CD14-positive monocyte (primary cell): ENCODE measurements around the gene LHFPL3. TPM values are rescaled to one million over a fixed set of nuclear protein-coding genes. Genes with fewer than 3 reads are reported as not detected.

ENCODE experiments used
- DNase-seq, 3 donors: peaks; one replicate each; pipeline ENCODE4 v3.0.0-alpha.2; 2011 to 2022
- H2AFZ ChIP-seq: 2 replicates; pipeline ENCODE4 v1.6.0; 2012; ENCODE audit warnings: mild to moderate bottlenecking, low read depth, low read length, inconsistent platforms; ENCODE audit not compliant: insufficient read depth, poor library complexity, severe bottlenecking
- H3K27ac ChIP-seq, 2 donors: 1 replicate in 1 of 2; 2 replicates in 1 of 2; pipeline ENCODE4 v1.5.1; 2012 to 2013; ENCODE audit warnings: low read length in 2 of 2, control low read depth in 1 of 2, inconsistent platforms in 1 of 2, low read depth in 1 of 2, mild to moderate bottlenecking in 1 of 2
- H3K27me3 ChIP-seq, 2 donors: one replicate each; pipeline versions ENCODE4 v1.6.0 to v1.6.1; 2011 to 2013; ENCODE audit warnings: low read length in 2 of 2; ENCODE audit not compliant: control insufficient read depth in 2 of 2, insufficient read depth in 2 of 2
- H3K36me3 ChIP-seq, 2 donors: replicated peaks in 1 of 2; 1 replicate in 1 of 2; 2 replicates in 1 of 2; pipeline versions ENCODE4 v1.5.1 to v1.6.1; 2012 to 2013; ENCODE audit warnings: low read length in 2 of 2, control low read depth in 1 of 2, inconsistent platforms in 1 of 2, mild to moderate bottlenecking in 1 of 2; ENCODE audit not compliant: insufficient read depth in 2 of 2, control insufficient read depth in 1 of 2
- H3K4me1 ChIP-seq, 2 donors: 1 replicate in 1 of 2; 2 replicates in 1 of 2; pipeline versions ENCODE4 v1.5.1 to v1.6.1; 2012 to 2013; ENCODE audit warnings: low read length in 2 of 2, control low read depth in 1 of 2, inconsistent platforms in 1 of 2, mild to moderate bottlenecking in 1 of 2, moderate library complexity in 1 of 2; ENCODE audit not compliant: insufficient read depth in 2 of 2, control insufficient read depth in 1 of 2
- H3K4me2 ChIP-seq: replicated peaks from 2 replicates; pipeline ENCODE3; 2012; ENCODE audit warnings: low read length, moderate library complexity, mild to moderate bottlenecking; ENCODE audit not compliant: poor library complexity, severe bottlenecking; ENCODE audit errors: extremely low read depth
- H3K4me3 ChIP-seq, 3 experiments: fragments of 200-600 bp in 1 of 3; sonication (generic) in 1 of 3; replicated peaks in 1 of 3; 1 replicate in 2 of 3; 2 replicates in 1 of 3; pipeline ENCODE4 v1.5.1; 2011 to 2013; ENCODE audit warnings: low read length in 3 of 3, mild to moderate bottlenecking in 3 of 3, control low read depth in 2 of 3, low read depth in 2 of 3, inconsistent platforms in 1 of 3, moderate library complexity in 1 of 3
- H3K79me2 ChIP-seq: 2 replicates; pipeline ENCODE4 v1.6.0; 2012; ENCODE audit warnings: mild to moderate bottlenecking, control low read depth, inconsistent platforms, low read length, moderate library complexity; ENCODE audit not compliant: insufficient read depth
- H3K9ac ChIP-seq: 2 replicates; pipeline ENCODE4 v1.6.0; 2017; ENCODE audit warnings: low read length, mild to moderate bottlenecking; ENCODE audit not compliant: insufficient read depth, poor library complexity, severe bottlenecking
- H3K9me3 ChIP-seq, 2 donors: replicated peaks in 1 of 2; 1 replicate in 1 of 2; 2 replicates in 1 of 2; pipeline versions ENCODE4 v1.5.1 to v1.6.1; 2012 to 2013; ENCODE audit warnings: low read length in 2 of 2, control low read depth in 1 of 2; ENCODE audit not compliant: control insufficient read depth in 1 of 2, insufficient read depth in 1 of 2
- H4K20me1 ChIP-seq: 2 replicates; pipeline ENCODE4 v1.6.0; 2012; ENCODE audit warnings: mild to moderate bottlenecking, low read length, control low read depth, moderate library complexity; ENCODE audit not compliant: insufficient read depth
- H3K27ac Mint-ChIP-seq, 7 donors: one replicate each; pipeline ENCODE4 v1.8.0; 2020; ENCODE audit warnings: mild to moderate bottlenecking in 7 of 7, mixed read lengths in 7 of 7, moderate library complexity in 6 of 7, inconsistent platforms in 2 of 7
- H3K27me3 Mint-ChIP-seq, 3 donors: one replicate each; pipeline ENCODE4 v1.8.0; 2021 to 2022; ENCODE audit warnings: low read depth in 3 of 3, mild to moderate bottlenecking in 3 of 3, mixed read lengths in 3 of 3, moderate library complexity in 3 of 3, inconsistent platforms in 1 of 3
- H3K36me3 Mint-ChIP-seq, 2 donors: one replicate each; pipeline ENCODE4 v1.8.0; 2020; ENCODE audit warnings: mixed read lengths in 2 of 2, inconsistent platforms in 1 of 2, mild to moderate bottlenecking in 1 of 2
- H3K4me1 Mint-ChIP-seq: one replicate; pipeline ENCODE4 v1.8.0; 2020; ENCODE audit warnings: mild to moderate bottlenecking, mixed read lengths
- H3K4me3 Mint-ChIP-seq, 2 donors: one replicate each; pipeline ENCODE4 v1.8.0; 2020; ENCODE audit warnings: mild to moderate bottlenecking in 2 of 2, mixed read lengths in 2 of 2, moderate library complexity in 1 of 2
- H3K9me3 Mint-ChIP-seq, 7 donors: one replicate each; pipeline ENCODE4 v1.8.0; 2020 to 2022; ENCODE audit warnings: mixed read lengths in 7 of 7, mild to moderate bottlenecking in 6 of 7, moderate library complexity in 6 of 7, inconsistent platforms in 2 of 7
- CTCF ChIP-seq: fragments of 200-600 bp; IDR thresholded peaks from one replicate; pipeline ENCODE4 v1.8.0; 2022; ENCODE audit warnings: antibody characterized with exemption, mild to moderate bottlenecking
- WGBS: methylation state at CpG from one replicate; pipeline ENCODE4 v1.1.5; 2013; ENCODE audit warnings: missing lambda C conversion rate; ENCODE audit not compliant: insufficient coverage; 5-methylcytosine and 5-hydroxymethylcytosine counted together
- intact Hi-C, 2 donors: fragments of 100-400 bp; cut with micrococcal nuclease; formaldehyde crosslinking; loops; one replicate each; pipeline versions ENCODE4 v1.15.0 to v1.15.1; 2023
- polyA plus RNA-seq, 3 donors: library from polyadenylated mRNA; depleted of rRNA in 1 of 3; unstranded in 2 of 3; stranded (reverse) in 1 of 3; fragments of 300-500 nt in 2 of 3; fragments of >200 nt in 1 of 3; fragmentation: Illumina TruSeq in 2 of 3; gene quantifications; 1 replicate in 2 of 3; 2 replicates in 1 of 3; pipeline ENCODE4 v1.2.3, GENCODE V29; 2012 to 2021

Gene LHFPL3
- polyA plus RNA-seq, 3 donors = not detected

DNA sequence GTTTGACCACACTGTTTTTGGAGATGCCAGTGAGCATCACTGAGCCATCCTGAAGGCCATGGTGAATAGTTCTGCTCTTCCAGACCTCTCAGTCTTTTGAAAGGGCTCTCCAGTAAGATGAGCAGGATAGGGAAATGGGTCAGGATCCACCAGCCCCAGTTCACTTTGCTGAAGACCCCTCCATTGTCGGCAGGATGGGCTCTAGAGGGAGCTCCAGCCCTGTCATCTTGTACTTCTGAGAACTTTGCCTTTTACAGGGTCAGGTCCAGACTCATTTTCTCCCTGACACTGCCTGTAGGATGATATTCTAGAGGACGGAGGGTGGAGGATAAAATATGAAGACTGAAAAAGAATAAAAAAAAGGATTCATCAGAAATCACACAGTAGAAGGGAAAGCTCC, 13.1 kb downstream of the LHFPL3 start:
- no CpG with 5 or more reads among the region's 2 CpGs for WGBS
- Histone ChIP-seq H3K4me3 (no peak overlapping the region), H3K4me2 (no peak overlapping the region), H3K9ac (no peak overlapping the region), H3K4me1 (no peaks in the 10 kb centered on the region), H3K27ac (no peak overlapping the region), H3K9me3 (no peaks in the 10 kb centered on the region), H3K79me2 (no peaks in the 10 kb centered on the region), H3K36me3 (no peaks in the 10 kb centered on the region), H2AFZ (no peak overlapping the region), H4K20me1 (no peaks in the 10 kb centered on the region), H3K27me3 (no peaks in the 10 kb centered on the region)
- no peak for TF ChIP-seq CTCF
- H3K4me3 Mint-ChIP-seq = no peak overlapping the region
- peaks cover 0 to 2% (median 0%) of the 10 kb centered on the region in 7 donors for H3K9me3 Mint-ChIP-seq
- intact Hi-C loops = no loop called here
- H3K27me3 Mint-ChIP-seq = peaks cover 0 to 2% (median 1%) of the 10 kb centered on the region in 3 donors
- no peak overlapping the region for H3K27ac Mint-ChIP-seq
- H3K36me3 Mint-ChIP-seq = no peaks in the 10 kb centered on the region
- DNase-seq = no peak
- H3K4me1 Mint-ChIP-seq = no peaks in the 10 kb centered on the region

GRCh38 chr7:104352736-104353135, 24.3 kb downstream of the LHFPL3 start:
- Histone ChIP-seq H3K27ac (no peak overlapping the region), H2AFZ (no peak overlapping the region), H3K36me3 (no peaks in the 10 kb centered on the region), H4K20me1 (no peaks in the 10 kb centered on the region), H3K4me1 (no peaks in the 10 kb centered on the region), H3K9me3 (no peaks in the 10 kb centered on the region), H3K79me2 (no peaks in the 10 kb centered on the region), H3K4me2 (no peak overlapping the region), H3K27me3 (no peaks in the 10 kb centered on the region), H3K9ac (no peak overlapping the region), H3K4me3 (no peak overlapping the region)
- no CpG with 5 or more reads among the region's 6 CpGs for WGBS
- Mint-ChIP-seq H3K4me3 (no peak overlapping the region), H3K4me1 (no peaks in the 10 kb centered on the region), H3K27ac (no peak overlapping the region), H3K36me3 (no peaks in the 10 kb centered on the region), H3K27me3 (peaks cover 0 to 3% (median 0%) of the 10 kb centered on the region in 3 donors), H3K9me3 (peaks cover 0 to 4% (median 1%) of the 10 kb centered on the region in 7 donors)
- intact Hi-C loops = no loop called here
- TF ChIP-seq CTCF = no peak
- DNase-seq = no peak
